DOHH2 (cell line): ENCODE data around the gene INF2.
"Not testable (repeated sequence)": the region's sequence is repeated elsewhere in the genome, so short reads cannot be mapped to it uniquely, and the experiment has no call there.

ENCODE experiments used
- H3F3A ChIP-seq: fragments of 200-600 bp; sonication (generic), shearing (Covaris generic); 2 replicates; pipeline ENCODE4 v1.6.0; 2016; ENCODE audit warnings: antibody characterized with exemption, mild to moderate bottlenecking; ENCODE audit not compliant: control insufficient read depth, insufficient read depth
- H3K27ac ChIP-seq: fragments of 200-600 bp; sonication (generic); 2 replicates; pipeline ENCODE4 v1.5.1; 2014; ENCODE audit warnings: low read depth, mild to moderate bottlenecking, low read length, moderate library complexity
- H3K27me3 ChIP-seq: fragments of 200-600 bp; sonication (generic); 2 replicates; pipeline ENCODE4 v1.6.1; 2014; ENCODE audit warnings: mild to moderate bottlenecking, low read length, mixed read lengths; ENCODE audit not compliant: control insufficient read depth
- H3K36me3 ChIP-seq: fragments of 200-600 bp; sonication (generic); 2 replicates; pipeline ENCODE4 v1.6.1; 2014; ENCODE audit warnings: mild to moderate bottlenecking, low read length, moderate library complexity, mixed read lengths; ENCODE audit not compliant: control insufficient read depth
- H3K4me1 ChIP-seq: fragments of 200-600 bp; sonication (generic); 2 replicates; pipeline ENCODE4 v1.6.1; 2014; ENCODE audit warnings: mild to moderate bottlenecking, low read length, mixed read lengths; ENCODE audit not compliant: control insufficient read depth
- H3K4me2 ChIP-seq: fragments of 200-600 bp; sonication (generic); 2 replicates; pipeline ENCODE4 v1.6.0; 2014; ENCODE audit warnings: mild to moderate bottlenecking, low read length, moderate library complexity
- H3K4me3 ChIP-seq: fragments of 200-600 bp; sonication (generic); 2 replicates; pipeline ENCODE4 v1.5.1; 2014; ENCODE audit warnings: mild to moderate bottlenecking, low read length, mixed read lengths
- H3K79me2 ChIP-seq: fragments of 200-600 bp; sonication (generic); 2 replicates; pipeline ENCODE4 v1.6.1; 2014; ENCODE audit warnings: mild to moderate bottlenecking, low read length, mixed read lengths; ENCODE audit not compliant: control insufficient read depth
- H3K9me2 ChIP-seq: fragments of 200-600 bp; sonication (generic); replicated peaks from 2 replicates; pipeline ENCODE4 v1.6.1; 2014; ENCODE audit warnings: mild to moderate bottlenecking, low read length, mixed read lengths; ENCODE audit not compliant: control insufficient read depth
- H3K9me3 ChIP-seq: fragments of 200-600 bp; sonication (generic); 2 replicates; pipeline ENCODE4 v1.6.1; 2014; ENCODE audit warnings: antibody characterized with exemption, low read length, mixed read lengths; ENCODE audit not compliant: control insufficient read depth, insufficient read depth
- H4K20me1 ChIP-seq: fragments of 200-600 bp; sonication (generic); 2 replicates; pipeline ENCODE4 v1.6.0; 2014; ENCODE audit warnings: low read depth, mild to moderate bottlenecking, antibody characterized with exemption, low read length, moderate library complexity; ENCODE audit not compliant: control insufficient read depth, insufficient read depth
- EZH2phosphoT487 ChIP-seq: fragments of 200-600 bp; sonication (generic); IDR thresholded peaks from 2 replicates; pipeline ENCODE4 v1.6.1; 2017; ENCODE audit warnings: borderline replicate concordance, mild to moderate bottlenecking, antibody characterized with exemption, low read length, moderate library complexity, mixed read lengths
- TF ChIP-seq, protein P1 (sequence below): fragments of 200-600 bp; sonication (generic); IDR thresholded peaks from one replicate; pipeline ENCODE4 v1.5.1; 2014; ENCODE audit warnings: antibody characterized with exemption, mild to moderate bottlenecking, low read depth, low read length; ENCODE audit not compliant: poor library complexity, severe bottlenecking

The INF2 gene

GRCh38 chr14:104726600-104727451 is 37.4 kb downstream of the INF2 start:
- no peaks in the 10 kb centered on the region for H3K79me2 ChIP-seq
- no peak overlapping the region for H3K4me2 ChIP-seq
- peaks cover 11% of the 10 kb centered on the region for H3K4me1 ChIP-seq
- H3K36me3 ChIP-seq, result no peaks in the 10 kb centered on the region
- H3K27me3 ChIP-seq, result peaks cover 15% of the 10 kb centered on the region
- H4K20me1 ChIP-seq, result no peaks in the 10 kb centered on the region
- H3K9me2 ChIP-seq, result no peaks in the 10 kb centered on the region
- no peak overlapping the region for H3K4me3 ChIP-seq
- no peaks in the 10 kb centered on the region for H3K9me3 ChIP-seq
- no peak overlapping the region for H3K27ac ChIP-seq
- TF ChIP-seq, protein P1, sequence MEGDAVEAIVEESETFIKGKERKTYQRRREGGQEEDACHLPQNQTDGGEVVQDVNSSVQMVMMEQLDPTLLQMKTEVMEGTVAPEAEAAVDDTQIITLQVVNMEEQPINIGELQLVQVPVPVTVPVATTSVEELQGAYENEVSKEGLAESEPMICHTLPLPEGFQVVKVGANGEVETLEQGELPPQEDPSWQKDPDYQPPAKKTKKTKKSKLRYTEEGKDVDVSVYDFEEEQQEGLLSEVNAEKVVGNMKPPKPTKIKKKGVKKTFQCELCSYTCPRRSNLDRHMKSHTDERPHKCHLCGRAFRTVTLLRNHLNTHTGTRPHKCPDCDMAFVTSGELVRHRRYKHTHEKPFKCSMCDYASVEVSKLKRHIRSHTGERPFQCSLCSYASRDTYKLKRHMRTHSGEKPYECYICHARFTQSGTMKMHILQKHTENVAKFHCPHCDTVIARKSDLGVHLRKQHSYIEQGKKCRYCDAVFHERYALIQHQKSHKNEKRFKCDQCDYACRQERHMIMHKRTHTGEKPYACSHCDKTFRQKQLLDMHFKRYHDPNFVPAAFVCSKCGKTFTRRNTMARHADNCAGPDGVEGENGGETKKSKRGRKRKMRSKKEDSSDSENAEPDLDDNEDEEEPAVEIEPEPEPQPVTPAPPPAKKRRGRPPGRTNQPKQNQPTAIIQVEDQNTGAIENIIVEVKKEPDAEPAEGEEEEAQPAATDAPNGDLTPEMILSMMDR, result no peak
- TF ChIP-seq EZH2phosphoT487, result no peak
- H3F3A ChIP-seq, result no peaks in the 10 kb centered on the region

DNA sequence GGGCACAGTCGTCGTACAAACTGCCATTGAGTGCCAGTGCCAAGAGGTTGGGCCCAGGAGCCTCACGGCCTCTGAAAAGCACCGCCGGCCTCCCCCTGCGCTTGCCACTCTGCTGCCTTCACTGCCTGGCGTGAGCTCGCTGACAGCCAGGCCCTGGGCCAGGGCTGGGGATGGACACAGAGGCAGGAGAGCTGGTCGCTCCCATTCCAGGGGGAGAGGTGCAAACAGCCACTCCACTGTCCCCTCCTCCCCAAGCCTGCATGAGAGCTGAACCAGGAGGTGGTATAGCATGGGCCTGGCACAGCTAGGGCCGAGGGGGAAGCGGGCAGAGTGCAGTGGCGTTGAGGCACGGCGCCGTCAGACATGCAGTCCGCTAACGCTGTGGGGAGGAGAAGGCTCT is 39.2 kb downstream of the INF2 start:
- Histone ChIP-seq H3K27ac (no peak overlapping the region), H3K4me1 (peaks cover 8% of the 10 kb centered on the region), H4K20me1 (no peaks in the 10 kb centered on the region), H3K9me3 (no peaks in the 10 kb centered on the region), H3K36me3 (no peaks in the 10 kb centered on the region), H3K9me2 (no peaks in the 10 kb centered on the region), H3K27me3 (peaks cover 15% of the 10 kb centered on the region), H3F3A (no peaks in the 10 kb centered on the region), H3K4me2 (no peak overlapping the region), H3K79me2 (no peaks in the 10 kb centered on the region), H3K4me3 (no peak overlapping the region)
- TF ChIP-seq, protein P1, result no peak
- no peak for TF ChIP-seq EZH2phosphoT487

GRCh38 chr14:104729176-104729834 is 39.9 kb downstream of the INF2 start:
- not testable (repeated sequence) for H3K9me3 ChIP-seq, H3F3A ChIP-seq, H3K36me3 ChIP-seq, H3K27ac ChIP-seq, H3K79me2 ChIP-seq, H3K4me2 ChIP-seq, H3K4me3 ChIP-seq, H3K4me1 ChIP-seq, H4K20me1 ChIP-seq, H3K9me2 ChIP-seq
- H3K27me3 ChIP-seq, result peaks cover 14% of the 10 kb centered on the region

- no peaks in the 10 kb centered on the region for H3F3A ChIP-seq
- H3K79me2 ChIP-seq, result no peaks in the 10 kb centered on the region
- H3K9me3 ChIP-seq, result no peaks in the 10 kb centered on the region
- H3K4me1 ChIP-seq, result no peaks in the 10 kb centered on the region
- no peaks in the 10 kb centered on the region for H4K20me1 ChIP-seq
- no peaks in the 10 kb centered on the region for H3K9me2 ChIP-seq
- H3K27ac ChIP-seq, result no peak overlapping the region
- H3K27me3 ChIP-seq, result peaks cover 9% of the 10 kb centered on the region
- no peaks in the 10 kb centered on the region for H3K36me3 ChIP-seq
- TF ChIP-seq, protein P1, result no peak
- TF ChIP-seq EZH2phosphoT487, result no peak
- H3K4me2 ChIP-seq, result no peak overlapping the region
- H3K4me3 ChIP-seq, result no peak overlapping the region
These were observed 40.4 kb downstream of the INF2 start for GRCh38 chr14:104729835-104730181.
